Measurements from ENCODE around the gene ANKS1B. TPM values are rescaled to one million over a fixed set of nuclear protein-coding genes. Genes with fewer than 3 reads are reported as not detected.

The ANKS1B gene
- total RNA-seq, 2 donors from 2014 or later, result 32.7 to 37.1 TPM

Other genes starting within 250 kb of the ANKS1B start
- 10 to 100 TPM; 45.0 to 88.6 TPM for gene BLTP3B, start 157.9 kb upstream of the ANKS1B start, total RNA-seq
- gene ACTR6, start 215.9 kb upstream of the ANKS1B start, total RNA-seq, result 10 to 100 TPM; 26.5 to 32.8 TPM

Data from posterior vena cava (tissue), 2 donors.